Activated effector memory CD4-positive, alpha-beta T cell treated with anti-CD3 and anti-CD28 coated beads, Interleukin-2, amount 50 U/mL, for 16 hours (primary cell): ENCODE results near the gene SLC18A3.
A peak's percentile ranks its signal among the peaks of the same experiment; 100 is the strongest.

Experiments
- DNase-seq: peaks from one replicate; pipeline ENCODE4 v3.0.0-alpha.2; 2020

Gene SLC18A3

DNA sequence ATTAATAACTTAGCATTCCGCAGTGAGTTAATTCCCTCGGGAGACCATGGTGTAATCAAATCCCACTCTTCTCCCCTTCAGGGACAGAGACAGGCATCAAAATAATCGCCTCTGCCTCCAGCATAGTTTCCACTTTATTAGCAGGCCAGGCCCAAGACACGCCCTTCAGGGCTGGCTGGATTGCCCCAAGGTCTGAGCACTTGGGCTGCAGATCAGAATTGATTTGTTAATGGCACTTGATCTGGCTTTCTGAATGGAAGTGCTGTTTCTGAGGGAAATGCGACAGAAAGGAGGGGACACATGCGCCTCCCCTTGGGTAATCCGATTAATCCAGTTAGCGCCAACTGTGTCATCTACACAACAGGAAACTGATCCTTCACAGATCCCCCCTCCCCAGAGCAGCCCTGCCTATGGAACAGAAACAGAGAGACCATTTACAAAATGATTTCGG is 19.3 kb downstream of the SLC18A3 start:
- DNase-seq = no peak

DNA sequence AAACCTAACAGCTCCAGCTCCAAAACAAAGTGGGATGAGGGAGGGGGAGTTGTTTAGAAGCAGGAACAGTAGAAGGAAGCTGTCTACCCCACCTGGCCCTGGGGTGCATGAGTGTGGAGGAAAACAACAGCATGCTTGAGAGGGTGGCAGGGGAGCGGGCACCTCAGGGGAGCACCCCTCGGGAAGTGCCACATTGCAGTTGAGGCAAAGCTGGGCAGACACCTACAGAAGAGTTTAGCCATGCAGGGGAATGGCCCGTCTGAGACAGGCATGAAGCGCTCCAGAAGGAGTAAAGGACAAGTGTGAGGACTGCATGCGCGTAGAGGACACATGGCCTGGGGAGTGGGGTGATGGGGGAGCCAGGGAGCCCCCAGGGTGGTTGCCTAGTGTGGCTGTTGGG is 21.9 kb downstream of the SLC18A3 start:
- no peak for DNase-seq

DNA sequence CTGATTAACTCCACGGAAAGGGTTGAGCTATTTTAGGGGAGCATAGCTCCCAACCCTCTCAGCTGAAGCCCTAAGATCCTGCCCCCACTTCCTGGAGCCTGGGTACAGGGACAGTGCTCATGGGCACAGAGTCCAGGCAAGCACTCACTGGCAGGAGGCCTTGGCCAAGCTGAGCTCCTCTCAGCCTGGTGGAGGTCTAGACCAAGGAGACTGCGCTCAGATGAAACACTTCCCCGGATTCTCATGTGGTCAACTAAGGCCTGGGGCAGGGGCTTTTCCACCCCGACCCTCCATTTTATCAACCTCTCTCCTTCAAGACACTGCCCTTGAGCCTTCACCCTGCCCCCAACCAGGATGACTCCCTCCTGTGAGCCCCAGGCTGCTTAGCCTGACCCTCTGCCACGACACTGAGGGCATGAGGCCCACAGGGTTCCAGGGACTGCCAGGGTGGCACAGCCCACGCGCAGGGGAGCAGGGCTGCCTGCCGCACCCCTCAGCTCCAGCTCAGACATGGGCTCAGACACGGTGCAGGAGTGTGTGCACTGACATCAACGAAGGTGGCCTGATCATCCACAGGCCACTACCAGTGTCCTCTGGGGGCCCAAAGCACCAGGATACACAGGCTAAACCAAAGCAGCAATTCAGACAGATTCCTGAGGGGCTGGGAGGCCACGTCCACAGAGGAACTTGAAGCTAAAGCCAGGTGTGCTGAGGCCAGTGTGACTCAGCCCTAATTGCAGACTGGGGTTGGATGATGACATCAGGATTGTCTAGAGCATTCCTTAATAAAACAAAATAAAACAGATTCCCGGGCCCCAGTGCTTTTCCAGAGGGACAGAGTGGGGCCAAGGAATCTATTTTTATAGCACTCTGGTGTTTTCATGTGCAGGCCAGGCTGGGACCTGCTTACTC is 22.6 kb downstream of the SLC18A3 start:
- peak; percentile 52 for DNase-seq

DNA sequence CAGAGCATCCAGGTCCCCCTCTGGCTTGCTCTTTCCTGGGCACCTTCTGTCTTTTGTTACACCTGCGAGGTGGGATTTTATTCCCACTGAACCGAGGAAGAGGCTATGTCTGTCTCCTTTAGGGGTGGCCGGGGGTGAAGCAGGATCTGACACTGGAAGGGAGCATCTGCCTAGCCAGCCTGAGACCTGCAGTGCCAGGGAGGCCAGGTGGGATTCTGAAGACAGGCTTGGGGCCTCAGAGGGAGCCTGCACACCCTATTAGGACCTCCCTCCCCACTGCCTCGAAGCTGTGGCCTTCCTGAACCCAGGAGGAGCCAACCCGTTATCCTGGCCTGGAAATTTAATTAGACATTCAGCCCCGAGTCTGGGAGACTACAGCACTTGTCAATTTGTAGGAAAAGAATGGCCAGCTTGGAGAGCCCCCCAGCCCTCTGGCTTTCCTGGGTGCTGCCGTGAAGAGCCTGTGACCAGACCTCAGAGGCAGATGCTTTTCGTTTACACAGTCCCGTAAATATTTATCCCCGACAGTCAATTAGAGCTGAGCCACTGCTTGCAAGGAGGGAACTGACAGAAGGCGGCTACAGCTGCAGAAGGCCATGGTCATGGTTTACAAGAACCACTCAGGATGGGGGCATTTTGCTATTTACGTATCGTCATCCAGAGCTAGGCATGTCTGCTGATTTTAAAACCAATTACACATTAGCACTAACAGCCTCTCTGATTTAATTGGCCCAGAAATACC is 23.4 kb downstream of the SLC18A3 start:
- peak; percentile 25 for DNase-seq

DNA sequence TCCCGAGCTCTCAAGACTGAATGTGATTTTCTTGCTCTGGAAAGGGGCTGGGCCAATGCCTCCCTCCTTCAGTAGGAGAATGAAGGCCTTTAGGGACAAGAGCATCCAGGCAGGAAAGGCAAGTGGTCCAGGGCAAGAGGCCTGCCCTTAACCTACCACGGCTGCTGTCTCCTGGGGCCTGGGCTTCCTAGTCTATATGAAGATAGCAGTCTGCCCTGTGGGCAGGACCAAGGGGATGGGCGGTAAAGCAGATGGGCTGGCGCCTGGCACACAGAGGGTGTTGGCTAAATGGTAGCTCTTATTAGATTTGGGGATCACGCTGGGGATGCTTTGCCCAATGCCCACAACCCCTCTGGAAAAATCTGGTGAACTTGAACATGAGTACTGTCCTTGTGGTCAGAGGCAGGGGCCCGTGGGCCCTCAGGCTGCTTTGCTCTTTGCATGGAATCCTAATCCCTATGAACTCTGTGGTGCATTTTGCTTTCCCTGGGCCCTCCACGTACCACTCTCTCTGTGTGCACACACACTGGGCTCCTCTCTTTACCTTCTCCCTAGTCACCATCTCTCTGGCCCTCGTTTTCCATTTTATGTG is 24.1 kb downstream of the SLC18A3 start:
- peak; percentile 51 for DNase-seq

DNA sequence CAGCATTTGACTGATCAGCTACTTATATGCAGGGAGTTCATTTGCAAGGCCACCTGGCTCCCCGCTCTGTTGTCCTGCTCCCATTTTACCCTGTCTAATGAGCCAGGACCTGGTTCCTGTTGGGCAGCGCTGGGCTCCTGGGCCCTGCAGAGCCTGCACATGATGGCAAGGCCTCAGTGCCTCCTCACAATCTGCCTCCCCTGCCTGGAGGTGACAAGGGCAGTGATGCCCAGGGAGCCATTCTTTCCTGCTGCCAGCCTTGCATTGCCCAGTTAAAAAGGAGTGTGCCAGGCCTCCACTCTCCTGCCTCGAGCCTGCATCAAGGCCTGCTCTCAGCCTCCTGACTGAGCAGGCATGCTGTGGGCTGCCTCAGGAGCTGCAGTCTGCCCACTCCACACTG is 32.2 kb downstream of the SLC18A3 start:
- DNase-seq = peak; percentile 27

DNA sequence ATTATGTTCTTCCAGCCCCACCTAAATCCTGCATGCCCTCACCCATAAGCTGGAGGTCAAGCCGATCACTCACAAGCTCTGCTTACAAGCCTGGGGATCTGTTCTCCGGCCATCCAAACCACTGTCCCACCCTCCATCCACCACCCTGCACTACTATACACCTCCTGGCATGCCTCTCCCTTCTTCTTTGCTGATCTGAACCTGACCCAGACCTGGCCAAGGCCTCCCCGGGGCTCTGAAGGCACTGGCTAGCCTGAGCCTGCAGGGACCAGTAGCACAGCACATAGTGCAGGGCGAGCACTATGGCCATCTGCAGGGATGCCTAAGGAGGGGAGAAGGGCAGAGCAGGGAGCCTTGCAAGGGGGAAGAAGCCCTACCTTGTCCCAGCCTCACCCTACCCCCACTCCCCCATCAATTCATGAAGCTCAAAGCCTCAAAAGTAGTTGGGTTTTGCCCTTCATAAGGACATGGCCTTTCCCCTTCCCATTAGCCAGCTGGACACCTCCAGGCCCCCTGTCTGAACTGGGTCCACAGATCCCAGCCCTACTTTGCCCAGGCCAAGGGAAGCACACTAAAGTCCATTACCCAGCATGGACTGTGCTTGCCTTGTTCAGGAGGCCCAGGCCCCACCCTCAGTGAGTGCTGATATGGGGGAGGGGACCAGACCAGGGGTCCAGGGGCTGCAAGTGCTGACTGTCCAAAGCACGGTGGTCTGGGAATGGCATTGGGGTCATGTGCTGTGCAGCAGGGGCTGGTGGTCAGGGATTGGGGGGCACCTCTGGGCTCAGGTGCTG is 33.3 kb downstream of the SLC18A3 start:
- peak; percentile 50 for DNase-seq

DNA sequence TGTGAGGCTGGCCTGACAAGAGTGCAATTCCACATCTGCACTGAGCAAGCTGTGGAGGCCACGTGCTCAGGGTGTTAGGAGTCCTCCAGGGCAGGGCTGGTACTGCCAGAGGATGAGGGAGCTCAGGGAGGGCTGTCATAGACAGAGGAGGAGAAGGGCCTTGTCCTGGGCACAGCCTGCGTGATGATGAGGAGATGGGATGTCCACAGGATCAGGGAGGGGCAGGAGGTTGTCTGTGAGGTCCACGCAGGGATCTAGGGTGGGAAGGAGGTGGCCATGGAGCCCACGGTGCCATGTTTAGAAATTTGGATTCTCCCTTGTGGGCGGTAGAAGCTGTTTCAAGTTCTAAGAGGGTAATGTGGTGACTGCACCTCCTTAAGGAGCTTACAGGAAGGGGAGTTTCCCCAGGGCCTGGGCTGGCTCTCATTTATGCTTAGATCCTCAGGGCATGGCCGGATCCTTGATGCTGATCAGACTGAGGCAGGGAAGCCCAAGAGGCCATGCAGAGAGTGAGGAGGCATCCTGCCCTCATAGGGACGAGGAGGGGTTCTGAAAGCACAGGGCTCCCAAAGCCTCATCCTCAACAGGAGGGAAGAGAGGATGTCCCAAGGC is 34.0 kb downstream of the SLC18A3 start:
- peak; percentile 43 for DNase-seq

DNA sequence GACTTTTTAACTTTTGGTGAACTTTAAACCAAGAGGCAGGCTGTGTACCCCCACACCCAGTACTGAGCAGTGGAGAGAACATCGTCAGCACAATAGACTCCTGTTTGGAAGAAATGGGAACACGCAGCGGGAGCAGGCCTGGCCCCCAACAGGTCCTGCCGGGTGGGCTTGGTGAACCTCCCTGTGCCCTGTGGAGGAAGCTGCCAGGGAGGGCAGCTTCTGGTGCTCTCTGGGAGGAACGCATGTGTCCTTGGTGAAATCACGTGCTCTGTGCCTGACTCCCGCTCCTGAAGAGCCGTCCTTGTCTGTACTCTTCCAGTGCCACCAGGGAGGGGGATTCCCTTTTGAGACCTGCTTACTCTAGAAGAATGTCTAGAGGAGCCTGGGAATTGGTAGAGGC is 35.3 kb downstream of the SLC18A3 start:
- peak; percentile 37 for DNase-seq

DNA sequence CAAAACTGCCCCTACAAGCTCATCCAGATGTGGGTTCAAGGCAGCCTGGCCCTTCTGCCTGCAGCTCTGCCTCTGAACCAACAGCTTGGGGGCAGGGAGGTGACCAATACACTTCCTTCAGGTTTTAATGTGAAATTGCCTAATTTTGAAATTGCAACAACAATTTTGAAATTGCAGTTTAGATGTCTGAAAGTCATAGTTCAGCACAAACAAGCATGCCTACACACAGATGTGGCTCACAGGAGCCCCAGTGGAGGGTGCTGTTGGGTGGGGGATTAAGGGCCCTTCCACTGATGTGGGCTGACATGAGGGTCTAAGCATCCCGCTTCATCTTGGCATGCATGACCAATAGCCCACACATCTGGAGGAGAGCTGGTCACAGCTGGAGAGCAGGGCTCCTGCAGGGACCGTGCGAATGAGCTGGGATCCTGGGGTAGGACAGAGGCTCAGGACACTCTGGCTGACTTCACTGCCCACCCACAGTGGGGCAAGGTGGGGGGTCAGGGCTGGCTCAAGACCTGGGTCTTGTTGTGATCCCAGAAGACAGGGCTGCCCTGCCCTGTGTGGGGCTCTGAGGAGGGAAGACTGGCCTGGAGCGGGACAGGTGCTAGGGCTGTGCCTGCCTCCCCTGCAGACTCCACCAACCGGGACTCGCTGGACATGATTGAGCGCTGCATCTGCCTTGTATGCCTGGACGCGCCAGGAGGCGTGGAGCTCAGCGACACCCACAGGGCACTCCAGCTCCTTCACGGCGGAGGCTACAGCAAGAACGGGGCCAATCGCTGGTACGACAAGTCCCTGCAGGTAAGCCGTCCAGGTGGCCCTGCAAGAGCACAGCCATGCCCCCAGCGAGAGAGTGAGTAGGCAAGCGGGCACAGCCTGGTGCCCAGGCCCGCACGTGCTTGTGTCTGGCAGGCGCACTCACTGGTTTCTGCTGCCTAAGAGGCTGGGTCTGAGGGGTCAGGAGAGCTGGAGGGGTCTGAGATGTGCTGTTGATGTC is 36.1 kb downstream of the SLC18A3 start:
- DNase-seq = peak; percentile 56

DNA sequence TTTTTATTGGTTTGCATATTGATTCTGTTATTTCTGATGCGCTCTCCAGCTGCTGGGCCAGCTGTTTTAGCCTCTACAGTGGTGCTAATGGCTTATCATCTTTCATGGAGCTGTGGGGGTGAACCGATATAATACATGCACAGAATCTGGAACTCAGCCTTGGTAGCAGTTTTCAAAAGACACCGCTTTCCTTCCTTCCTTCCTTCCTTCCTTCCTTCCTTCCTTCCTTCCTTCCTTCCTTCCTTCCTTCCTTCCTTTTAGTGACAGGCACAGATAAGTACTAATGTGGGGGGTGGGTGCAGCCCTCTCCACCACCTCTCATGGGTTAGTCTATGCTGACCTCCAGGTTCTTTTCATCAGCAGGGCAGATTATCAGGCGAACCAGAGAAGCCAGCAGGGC is 37.4 kb downstream of the SLC18A3 start:
- peak; percentile 22 for DNase-seq

DNA sequence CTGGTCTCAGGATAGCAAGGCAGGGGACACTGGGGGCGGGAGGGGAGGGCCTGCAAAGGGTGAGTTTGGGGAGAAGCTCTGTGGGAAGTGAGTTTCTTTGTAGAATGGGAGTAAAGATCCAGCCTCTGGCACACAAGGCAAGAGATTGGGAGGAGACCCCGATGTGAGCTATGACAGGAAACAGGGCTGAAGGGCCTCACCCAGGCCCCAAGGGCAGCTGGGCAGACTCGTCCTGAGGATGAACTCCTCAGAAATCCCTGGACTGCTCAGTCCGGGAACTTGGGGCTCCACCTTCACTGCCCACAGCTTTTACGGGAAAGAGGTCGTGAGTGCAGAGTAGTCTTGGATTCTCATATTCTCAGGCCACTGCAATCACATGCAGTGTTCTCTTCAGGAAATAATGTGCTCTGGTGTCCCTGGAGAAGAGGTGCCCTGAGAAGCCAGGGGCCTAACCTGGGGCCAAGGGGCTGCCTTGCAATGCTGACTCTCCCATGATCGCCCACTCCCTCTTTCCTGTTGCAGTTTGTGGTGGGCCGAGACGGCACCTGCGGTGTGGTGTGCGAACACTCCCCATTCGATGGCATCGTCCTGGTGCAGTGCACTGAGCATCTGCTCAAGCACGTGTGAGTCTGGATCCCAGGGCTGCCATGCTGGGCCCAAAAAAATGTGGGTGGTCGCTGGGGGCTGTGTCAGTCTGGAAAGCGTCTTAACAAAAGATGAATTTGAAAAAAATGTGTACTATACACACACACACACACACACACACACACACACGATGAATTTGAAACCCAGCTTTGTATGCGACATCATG is 38.1 kb downstream of the SLC18A3 start:
- peak; percentile 54 for DNase-seq

DNA sequence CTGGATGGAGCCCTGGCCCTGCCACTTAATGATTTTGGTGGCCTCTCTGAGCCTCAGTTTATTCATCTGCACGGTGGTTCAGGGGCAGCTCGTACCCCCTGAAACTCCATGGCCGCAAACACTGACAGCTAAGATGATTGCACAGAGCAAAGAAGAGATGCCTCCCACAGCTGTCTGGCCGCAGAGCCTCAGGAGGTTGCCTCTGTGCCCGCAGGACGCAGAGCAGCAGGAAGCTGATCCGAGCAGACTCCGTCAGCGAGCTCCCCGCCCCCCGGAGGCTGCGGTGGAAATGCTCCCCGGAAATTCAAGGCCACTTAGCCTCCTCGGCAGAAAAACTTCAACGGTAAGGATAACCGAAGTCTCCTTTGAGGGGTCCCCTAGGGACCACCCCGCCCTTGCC is 39.2 kb downstream of the SLC18A3 start:
- peak; percentile 61 for DNase-seq

DNA sequence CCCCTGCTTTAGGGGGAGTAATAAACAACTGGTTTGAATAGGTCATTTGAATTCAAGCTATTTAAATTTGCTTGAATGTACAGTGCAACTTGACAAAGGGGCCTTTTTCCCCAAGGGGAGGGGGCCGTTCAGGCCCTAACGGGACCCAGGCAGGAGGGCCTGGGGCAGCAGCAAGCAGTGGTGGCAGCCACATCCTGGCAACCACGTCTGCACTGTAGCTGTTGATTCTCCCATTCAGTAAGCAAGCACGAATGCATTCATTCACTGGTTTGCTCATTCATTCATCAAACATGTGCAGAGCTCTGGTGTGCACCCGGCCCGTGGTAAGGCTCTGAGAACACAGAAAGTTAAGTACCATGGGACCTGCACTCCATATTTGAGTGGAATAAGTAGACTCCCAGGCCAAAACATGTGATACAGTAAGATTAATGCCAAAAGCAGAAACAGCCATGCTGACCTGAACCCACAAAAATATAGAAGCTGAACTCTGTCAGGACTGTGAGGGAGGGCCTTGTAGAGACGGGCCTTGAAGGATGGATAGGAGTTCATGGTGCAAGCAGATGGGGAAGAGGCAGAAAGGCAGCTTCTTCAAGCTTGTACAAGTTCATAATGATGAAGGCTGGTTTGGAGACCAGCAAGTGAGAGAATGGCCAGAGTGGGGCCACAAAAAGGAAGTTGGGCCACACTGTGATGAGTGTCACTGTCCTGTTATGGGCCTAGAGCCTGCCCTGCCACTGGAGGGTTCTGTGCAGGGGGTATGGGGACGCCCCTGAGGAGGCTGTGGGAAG is 40.0 kb downstream of the SLC18A3 start:
- DNase-seq = peak; percentile 16

DNA sequence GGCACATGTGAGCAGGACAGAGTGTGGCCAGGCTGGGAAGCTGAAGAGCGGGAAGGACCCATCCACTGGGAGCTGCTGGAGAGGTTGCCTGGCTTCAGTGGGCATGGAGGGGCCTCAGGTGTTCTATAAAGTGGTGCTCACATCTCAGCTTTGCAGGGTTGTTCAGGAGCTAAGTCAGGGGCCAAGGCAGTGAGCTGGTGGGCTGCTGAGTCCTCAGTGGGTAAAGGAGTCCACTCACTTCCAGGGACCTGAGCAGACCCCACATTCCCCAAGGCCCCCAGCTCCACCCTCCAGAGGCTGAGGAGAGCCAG is 40.6 kb downstream of the SLC18A3 start:
- peak; percentile 57 for DNase-seq

DNA sequence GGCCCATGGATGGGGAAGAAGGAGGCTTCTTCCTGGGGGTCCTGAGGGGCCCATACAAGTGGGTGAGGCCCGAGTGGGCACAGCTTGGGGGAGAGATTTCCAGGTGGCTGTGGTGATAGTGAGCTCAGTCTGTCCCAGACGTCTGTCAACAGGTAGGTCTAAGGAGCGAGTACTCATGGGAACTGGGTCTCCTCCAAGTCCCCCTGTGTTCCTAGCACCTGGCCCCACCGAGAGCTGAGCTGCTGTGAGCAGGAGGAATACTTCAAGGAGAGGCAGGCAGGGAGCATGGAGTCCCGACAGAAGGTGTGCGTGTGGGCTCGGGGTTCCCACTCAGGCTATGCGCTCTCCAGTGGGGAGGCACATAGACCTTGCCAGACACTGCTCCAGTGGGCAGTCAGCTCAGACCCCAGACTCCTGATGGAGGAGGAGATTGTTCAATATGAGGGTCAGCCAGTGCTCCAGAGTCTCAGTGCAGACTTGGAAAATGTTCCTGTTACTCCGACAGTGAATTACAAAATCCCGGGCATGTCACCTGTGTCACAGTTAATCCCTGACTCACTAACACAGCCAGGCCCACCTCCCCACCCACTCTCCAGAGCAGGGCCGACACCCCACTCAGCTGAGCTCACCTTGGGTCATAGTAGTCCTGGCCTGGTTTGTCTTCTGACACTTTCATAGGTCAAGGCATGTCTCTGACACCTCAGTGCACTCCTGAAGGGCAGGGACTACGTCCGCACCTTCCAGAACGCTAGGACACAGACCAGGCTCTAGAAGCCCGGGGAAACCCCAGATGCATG is 41.1 kb downstream of the SLC18A3 start:
- peak; percentile 39 for DNase-seq

DNA sequence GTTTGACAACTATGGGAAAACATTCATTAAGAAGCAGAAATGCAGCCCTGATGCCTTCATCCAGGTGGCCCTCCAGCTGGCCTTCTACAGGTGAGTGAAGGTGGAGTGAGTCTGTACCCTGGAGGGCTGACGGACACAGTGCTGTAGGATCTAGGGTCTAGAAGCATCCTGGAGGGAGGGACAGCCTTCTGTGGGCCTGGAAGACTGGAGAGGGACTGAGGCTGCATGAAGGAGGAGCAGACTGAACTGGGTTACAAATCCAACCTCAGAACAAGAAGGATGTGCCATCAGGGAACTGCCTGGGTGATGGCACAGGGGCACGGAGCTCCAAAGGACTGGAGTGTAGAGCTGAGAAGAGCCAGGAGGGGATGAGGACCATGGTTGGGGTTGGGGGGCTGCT is 41.8 kb downstream of the SLC18A3 start:
- no peak for DNase-seq

DNA sequence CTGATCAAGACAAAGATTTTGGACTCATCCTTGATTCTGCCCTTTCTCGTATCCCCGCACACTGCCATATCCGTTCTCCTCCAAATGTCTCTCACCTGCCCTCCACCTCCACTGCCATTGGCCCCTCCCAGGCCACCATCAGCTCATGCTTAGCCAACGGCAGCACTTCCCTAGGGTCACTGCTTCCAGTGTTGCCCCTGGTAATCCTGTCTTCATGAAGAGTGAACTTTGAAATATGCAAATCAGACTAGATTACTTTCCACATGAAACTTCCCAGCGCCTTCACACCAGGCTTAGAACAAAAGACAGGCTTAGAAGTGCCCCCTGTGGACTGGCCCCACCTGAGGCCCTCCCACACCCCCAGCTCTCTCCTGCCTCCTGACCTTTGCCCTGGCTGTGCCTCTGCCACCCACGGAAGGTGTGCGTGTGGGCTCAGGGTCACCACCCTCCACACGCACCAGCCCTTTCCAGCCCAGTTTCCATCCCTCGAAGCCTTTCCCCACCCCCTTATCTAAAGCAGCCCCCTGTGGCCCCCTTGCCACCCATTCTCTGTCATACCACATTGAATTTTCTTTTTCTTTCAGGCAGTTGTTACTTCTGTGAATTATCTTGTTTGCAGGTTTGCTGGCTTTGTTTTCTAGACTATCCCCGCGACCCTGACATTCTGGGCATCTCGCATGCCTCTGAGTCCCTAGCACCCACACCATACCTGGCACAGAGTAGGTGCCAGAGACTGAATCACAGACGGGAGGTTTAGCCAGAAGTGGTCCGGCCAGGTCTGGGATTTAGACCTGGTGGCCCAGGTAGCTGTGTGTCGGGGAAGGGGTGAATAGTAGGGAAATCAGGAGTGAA is 42.5 kb downstream of the SLC18A3 start:
- DNase-seq = peak; percentile 50
